Activated gamma-delta T cell treated with Interleukin-2 at 50 U/mL for 16 hours (primary cell): Measurements from ENCODE around the gene DENND1B.

Experiments
- DNase-seq: peaks from one replicate; pipeline ENCODE4 v3.0.0-alpha.2; 2020

Gene DENND1B

DNA sequence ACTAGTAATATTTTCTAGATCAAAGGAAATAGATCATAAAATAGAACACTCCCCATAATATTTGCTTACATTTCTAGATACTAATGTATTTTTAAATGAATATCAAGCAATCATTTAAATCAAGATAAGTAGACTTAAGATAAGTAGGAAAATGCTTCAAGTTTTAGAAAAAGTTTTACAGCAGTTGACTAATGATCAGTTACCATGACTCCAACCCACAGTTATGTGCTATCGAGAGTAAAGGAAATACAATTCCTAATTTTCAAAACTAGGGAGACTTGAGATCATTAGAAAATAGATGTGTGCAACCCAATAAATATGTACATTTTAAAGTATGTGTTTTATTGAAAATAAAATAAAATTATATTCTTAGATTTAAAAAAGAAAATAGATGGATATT, 95.0 kb downstream of the DENND1B start:
- DNase-seq = no peak

DNA sequence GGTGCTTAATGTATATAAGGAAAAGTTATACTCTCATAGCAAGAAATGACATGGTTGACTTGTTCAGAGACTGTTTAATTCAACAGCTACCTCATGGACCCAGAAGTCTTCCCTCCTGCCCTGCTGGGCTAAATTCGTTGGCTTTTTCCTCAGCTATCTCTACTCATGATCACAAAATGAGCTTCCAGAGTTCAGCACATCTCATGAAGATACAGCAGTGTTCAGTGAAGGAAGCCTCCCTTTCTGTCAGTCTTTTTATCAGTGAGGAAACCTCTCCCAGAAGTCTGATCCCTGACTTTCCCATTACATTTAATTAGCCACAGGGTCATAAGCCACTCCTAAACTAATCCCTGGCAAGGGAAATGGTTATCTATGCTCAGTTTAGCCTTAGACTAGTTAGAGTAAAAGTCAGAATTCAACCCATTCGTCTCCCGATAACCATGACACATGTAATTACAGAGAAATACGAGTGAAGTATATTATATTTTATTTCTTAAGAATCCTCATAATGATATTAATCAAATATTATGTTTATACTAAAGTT, 97.5 kb downstream of the DENND1B start:
- DNase-seq = no peak

DNA sequence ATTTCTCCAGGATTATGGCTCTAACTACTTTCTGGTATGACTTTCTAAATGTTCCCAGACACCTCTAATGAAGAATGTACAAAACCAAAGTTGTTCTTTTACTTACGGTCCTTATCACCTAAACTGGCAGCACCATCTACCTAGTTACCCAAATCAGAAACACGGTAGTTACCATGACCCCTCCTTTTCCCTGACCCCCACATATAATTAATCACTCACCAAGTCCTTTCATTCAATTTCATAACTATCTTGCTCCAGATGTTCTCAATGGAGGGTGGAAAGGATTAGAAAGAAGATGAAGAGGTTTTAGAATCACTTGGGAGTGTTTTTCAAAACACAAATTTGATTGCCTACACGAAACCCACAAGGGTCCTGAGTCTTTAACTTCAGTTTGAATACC, 98.0 kb downstream of the DENND1B start:
- DNase-seq = no peak

DNA sequence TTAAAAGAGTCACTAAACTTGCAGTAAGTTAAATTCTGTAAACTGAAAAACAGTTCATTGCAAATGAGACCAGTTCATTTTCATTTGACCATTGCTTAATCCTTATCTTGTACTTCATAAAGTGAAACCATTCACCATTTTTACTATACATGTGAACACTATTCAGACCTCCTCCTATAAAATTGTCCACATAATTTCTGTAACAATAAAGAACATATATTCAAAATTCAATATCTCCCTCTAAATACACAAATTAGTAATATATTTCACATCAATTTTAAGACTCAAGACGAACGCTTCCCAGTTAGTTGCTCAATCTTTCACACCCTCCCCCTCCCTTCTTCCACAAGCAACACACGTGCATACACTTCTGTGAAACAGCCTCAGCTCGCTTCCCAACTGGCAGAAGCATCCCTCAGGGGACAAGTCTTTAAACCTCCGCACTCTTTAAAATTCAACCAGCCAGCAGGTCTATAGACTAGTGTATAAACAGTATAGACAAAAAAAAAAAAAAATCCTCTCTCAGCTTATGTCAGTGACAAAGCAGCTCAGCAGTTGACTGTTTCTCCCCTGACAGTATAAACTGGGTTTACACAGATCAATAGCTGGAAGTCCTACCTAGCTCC, 99.6 kb downstream of the DENND1B start:
- no peak for DNase-seq

DNA sequence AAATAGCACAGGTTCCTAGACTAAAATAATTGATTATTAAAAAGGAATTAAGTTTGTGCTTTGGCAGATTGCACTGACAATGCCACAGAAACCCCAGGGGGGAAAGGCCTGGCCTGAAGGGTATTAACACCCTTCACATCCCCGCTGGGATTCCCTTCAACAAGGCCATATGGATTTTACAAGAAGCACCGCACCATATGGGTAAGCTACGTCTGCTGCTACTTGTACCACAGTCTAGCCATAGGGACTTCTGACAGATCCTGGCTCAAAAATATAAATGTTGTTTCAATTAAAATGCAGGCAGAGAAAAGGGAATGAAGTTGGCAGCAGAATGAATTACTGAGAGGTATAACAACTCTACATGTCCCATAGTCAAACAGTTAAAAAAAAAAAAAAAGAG, 101.0 kb downstream of the DENND1B start:
- no peak for DNase-seq

DNA sequence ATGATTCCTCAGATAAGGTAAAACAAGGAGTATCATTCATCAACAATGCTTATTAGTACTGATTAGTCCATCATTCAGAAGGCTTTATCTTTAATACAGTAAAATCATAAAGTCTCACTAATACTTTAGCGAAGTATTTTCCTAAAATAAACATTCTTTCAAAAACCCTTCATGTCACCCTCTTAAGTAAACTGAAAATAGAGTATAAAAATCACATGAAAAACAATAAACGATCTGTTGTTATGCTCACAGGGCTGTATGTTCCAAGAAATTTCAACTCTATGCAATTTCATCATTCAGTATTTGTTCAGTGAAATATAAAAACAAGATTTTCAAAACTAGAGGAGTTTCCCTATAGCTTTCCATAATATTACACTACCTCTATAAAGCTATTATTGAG, 102.0 kb downstream of the DENND1B start:
- no peak for DNase-seq

DNA sequence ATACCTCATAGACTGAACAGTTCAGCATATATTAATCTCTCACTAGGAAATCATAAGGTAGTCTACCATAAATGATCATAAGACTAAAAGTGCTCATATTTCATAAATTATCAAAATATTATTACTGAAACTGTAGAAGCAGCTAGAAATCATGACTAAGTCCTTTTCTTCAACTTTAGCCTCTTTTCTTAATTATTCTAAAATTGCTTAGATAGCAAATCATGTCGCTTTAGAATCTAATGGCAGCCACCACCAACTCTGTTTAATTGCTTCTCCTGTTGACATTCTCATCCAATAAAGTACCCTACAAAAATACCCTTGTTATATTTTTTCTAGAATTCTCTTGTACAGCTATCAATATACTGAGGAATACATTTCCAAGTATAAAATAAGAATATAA, 102.9 kb downstream of the DENND1B start:
- no peak for DNase-seq

DNA sequence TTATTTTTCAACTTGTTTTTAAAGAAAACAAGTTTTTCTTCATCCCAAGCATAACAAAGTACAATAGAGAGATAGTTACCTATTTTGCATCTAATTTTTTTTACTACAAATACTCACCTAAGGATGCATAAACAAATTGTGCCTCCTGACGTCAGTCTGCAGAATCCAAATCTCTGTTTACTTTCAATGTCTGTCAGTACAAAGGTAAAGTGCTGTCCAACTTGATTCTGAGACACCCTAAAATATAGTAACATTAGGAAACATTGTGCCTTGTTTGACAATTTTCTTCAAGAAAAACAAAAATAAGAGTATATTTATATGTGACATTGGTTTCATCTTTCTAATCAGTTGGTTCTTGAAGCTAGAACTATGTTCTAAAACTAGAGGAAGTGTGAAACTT, 103.4 kb downstream of the DENND1B start:
- DNase-seq = no peak

DNA sequence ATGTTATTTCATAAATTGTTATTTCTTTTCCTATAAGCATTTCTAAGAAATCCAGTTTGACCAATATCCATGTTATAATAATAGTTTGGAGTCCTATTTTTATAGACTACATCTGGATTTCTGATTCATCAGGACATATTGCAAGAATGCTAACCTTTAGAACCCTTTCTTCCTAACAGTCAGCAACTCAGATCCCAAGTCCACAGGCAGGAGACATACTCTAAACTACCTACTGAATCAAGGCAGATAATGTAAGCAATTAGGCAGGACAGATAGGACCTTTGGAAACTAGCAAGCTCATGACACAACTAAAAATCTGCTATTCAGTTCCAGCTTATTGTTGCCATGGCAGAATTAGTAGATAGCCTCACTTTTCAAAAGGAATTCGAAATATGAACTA, 104.1 kb downstream of the DENND1B start:
- DNase-seq = no peak

DNA sequence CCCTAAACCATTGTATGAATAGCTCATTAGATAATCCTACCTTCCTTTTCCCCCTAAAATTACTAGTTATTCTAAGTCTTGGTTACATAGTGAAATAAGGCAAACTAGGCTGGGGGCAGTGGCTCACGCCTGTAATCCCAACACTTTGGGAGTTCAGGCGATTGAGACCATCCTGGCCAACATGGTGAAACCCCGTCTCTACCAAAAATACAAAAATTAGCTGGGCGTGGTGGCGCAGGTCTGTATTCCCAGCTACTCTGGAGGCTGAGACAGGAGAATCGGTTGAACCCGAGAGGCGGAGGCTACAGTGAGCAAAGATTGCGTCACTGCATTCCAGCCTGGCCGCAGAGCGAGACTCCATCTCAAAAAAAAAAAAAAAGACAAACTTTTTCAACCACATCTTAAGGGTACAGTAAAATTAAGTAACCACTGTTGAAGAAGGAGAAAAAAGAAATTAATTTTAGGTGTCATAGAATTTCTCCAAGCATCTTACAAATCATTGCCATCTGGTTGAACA, 108.5 kb downstream of the DENND1B start:
- DNase-seq = no peak

DNA sequence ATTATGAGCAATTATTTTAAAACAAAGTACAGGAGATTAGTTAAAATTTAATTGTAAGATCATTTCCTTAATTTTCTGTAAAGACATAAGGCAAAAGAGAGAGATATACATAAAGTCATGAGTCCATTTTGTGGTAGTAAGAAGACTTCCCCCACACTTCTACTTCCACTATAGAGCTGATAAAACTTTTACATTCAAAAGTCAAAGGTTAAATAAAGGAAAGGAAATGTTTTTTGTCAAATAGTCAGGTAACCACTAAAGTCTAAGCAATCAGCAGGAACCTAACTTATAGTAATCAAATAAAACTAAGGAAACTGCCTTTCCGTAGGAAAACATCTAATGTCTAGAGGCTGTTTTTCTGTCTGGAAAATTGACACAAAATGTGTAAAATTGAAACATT, 110.9 kb downstream of the DENND1B start:
- no peak for DNase-seq

DNA sequence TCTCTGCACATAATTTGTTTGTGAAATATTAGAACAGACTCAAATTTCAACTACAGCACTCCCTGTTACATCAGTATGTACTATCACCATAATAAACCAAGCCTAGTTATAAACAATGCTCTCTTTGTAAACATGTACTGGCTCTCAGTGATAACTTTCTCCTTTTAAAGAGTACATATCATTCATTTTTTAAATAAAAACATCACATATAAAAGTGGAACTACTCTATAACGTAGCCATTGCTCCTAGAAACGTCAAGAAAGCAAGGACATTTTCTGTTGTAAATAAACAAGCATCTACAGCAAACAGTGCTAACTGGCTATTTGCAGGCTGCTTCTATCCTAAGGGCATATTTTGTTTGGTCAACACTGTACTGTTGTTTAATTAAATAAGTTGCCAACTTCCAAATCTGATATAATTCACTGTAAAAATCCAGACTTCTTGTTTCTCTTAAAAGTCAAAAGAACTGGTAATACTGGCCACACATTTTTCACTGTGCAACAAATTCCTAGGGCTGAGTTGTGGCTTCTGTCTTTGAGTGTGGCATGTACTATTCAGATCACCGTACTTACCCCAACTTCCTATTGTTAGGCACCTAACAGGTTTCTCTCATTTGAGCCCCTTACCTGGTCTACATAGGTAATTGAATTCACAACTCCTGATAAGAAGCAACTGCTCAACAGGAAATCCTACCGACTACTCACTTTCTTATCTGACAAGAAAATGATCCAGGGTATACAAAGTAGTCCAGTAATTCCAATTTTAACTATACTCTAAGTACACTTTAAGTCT, 111.9 kb downstream of the DENND1B start:
- DNase-seq = no peak

DNA sequence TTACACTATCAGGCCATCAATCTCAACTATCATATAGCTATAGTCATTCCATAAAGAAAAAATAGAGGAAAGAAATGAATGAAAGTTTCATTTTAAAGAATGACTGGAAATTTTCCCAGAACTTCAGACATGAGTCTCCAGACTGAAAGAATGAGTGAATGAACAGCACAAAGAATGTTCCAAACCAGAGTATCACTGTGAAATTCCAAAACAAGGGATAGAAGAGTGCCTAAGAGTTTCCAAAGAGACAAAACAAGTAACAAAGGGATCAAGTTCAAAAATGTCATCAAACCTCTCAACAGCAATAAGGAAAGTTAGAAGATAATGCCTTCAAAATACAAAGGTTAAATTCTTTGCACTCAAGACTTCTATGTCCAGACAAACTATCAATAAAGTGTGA, 114.9 kb downstream of the DENND1B start:
- no peak for DNase-seq

DNA sequence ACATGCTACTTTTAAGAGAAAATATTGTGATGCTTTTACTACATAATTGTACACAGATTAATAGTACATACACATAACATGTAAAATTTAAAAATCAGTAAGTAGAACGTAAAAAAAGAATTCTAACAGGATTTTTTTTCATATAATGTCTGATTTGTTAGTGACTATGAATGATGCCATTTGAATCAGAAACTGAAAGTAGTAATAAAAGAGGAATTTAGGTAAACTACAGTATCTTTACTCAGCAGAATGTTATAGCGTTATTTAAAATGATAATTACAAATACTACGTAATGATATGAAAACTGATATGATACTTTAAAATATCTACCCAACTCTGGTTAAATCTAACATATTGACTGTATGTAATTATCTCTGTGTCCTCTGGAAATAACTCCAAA, 116.1 kb downstream of the DENND1B start:
- DNase-seq = no peak

DNA sequence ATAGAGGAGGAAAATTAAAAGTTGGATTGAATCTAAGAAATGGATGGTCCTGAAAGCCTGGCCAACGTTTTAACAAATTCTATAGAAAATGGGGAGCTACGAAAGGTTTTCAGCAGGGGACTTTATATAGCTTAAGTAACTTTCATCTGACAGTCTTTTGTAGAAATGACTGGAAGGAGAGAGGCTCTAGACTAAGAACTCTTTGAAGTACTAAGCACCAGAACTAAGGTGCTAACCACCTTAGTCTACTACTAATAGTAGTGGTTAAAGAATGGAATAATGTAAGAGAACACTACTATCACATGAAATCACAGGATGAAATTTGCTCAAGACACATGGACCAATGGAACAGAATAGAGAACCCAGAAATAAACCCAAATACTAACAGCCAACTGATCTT, 126.1 kb downstream of the DENND1B start:
- DNase-seq = no peak

DNA sequence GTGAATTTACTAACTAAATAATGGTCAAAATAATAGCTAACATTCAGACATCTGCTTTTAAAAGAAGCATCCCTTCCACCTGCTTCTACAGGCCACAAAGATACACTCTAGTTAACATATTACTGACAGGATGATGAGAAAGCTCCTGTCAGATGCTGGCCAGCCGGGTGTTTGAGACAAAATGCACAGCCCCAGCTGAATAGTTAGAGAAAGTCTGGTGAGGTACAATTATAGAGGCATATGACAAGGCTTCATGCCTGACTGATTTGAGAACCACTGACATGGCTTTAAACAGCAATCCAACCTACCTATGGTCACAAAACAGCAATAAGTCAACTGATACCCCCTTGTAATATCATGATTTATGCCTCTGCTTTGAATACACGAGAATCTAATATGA, 137.0 kb downstream of the DENND1B start:
- no peak for DNase-seq

DNA sequence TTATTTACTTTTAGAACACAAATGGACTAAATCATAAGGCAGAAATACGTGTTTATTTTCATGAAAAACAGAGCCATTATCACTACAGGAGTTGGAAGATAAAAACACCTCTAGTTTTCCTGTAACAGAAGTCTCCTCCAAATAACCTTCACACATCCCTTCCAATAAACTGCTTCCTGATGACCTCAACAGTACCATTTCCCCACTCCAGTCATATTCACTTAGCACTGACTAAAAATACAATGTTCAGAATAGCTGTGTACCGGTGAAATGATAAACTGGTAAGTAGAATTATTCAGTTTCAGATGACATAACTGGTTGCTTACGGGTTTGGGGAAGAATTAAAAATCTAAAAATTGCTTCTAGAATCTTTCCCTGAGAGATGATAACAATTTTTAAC, 137.9 kb downstream of the DENND1B start:
- DNase-seq = no peak

DNA sequence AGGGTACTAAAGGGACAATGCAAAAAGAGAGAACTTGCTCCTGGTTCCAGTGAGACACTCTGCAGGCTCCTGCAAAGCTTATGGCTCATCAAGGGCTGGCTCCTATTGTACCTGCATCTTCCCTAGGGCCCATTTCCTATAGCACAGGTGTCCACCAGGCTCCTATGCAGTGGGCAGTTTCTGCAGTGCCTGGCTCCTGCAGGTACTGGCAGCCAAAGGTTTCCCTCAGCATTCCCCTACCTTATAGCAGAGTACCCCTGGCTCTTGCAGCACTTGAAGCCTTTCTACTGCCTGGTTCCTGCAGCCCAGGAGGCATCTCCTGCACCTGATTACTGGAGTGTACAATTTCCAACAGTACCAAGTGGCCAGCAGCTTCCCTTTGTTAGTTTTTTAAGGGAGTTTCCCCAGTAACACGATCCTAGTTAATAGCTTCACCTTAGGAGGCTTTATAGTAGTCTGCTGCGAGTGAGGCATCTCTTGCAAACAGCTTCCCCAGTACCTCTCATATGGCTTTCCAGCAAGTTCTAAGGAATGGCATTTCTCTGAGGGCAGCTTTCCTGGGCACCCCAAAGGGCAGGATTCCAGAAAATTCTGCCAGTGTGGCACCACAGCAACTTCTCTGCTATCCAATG, 141.7 kb downstream of the DENND1B start:
- DNase-seq = no peak

DNA sequence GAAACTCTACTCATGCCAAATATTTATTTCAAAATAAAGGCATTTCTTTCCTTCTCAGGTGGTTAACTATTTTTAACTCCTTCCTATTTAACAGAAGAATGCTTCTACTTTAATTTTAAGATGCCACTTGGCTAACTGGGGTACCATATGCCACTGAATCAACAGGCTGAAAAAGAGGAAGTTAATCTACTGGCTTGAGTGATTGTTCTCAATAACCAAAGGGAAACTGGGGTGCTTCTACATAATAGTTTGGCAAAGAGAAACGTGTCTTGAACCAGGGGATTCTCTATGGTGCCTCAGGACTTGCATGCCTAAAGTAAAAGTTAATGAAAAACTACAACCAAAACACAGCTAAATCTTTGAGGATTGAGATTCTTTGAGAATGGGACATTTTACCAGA, 142.6 kb downstream of the DENND1B start:
- DNase-seq = no peak

DNA sequence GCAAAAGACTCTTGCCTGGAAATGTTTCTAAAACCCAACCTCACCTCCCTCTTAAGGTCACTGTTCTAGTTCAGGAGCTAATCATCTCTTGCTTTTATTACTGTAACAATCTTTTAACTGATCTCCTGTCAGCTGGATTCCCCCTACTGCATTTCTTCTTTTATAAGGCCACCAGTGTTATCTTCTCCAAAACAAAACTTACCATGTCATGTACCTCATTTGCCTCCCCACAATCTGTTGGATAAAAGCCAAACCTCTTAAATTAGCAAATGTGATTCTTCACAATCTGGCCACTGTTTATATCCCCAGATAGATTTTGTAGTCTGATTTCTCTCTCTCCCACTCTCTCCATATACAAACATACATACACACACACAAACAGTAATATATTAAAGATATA, 143.3 kb downstream of the DENND1B start:
- DNase-seq = no peak

DNA sequence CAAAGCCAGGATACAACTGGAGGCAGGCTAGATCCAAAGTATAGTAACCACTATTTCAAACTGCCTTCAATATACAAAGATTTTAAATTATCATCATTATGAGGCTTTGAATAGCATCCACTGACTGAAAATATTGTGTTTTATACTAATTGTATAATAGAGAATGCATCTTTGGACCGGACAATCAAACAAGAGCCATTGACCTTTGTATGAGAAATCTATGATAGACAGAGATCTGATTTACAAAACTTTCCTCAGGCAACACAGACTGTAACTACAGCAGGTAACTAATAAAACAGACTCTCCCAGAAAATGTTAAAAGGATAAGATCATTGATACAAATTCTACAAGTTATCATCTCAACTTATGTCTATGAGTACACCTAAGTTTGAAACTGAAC, 152.9 kb downstream of the DENND1B start:
- DNase-seq = no peak

DNA sequence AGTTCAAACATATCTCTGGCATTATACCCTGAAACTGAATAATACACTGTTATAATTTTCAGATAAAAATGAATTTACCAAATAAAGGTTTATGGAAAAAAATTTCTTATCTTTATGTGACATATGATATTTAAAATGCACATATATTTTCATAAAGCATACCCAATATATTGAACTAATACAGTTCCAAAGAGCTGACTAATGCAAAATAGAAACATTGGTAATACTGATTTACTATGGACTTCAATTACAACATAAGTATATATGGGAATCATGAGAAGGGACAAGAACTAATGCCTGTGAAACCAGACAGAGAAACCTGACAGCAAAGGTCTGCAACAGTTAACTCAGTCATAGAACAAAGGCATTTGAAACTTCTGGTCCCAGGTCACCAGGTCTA, 153.5 kb downstream of the DENND1B start:
- DNase-seq = no peak

DNA sequence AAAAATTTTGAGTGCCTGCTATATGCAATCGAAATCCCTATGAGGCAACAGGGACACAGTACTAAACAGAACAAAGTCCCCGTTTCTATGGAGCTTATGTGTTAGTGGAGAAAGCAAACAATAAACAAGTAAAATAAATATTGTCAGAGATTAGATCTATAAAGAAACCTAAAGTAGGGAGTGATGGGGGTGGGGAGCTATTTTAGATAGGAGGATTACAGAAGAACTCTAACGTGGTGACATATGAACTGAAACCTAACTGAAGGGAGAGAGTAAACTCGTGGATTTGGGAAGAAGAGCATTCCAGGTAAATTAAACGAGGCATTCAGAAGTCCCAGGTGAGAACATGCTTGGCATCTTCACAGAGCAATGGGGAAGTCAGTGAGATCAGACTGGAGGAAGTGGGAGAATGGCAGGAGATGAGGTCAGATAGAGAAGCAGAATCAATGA, 154.5 kb downstream of the DENND1B start:
- no peak for DNase-seq
